G401 (cell line): ENCODE data around the gene INSC. TPM values are rescaled to one million over a fixed set of nuclear protein-coding genes. Genes with fewer than 3 reads are reported as not detected.

ENCODE experiments used
- DNase-seq: peaks from one replicate; pipeline ENCODE4 v3.0.0-alpha.2; 2015; ENCODE audit warnings: low spot score
- in situ Hi-C: cut with HindIII; loops from 2 replicates; pipeline ENCODE4 v1.10.0; 2016; ENCODE audit warnings: low sequenced_read_pairs, mixed read lengths
- total RNA-seq: library from RNA; depleted of rRNA; stranded (reverse); fragments of >200 nt; shearing (Covaris generic); gene quantifications from 2 replicates; pipeline ENCODE4 v1.2.3, GENCODE V29; 2014; rRNA removed

INSC gene
- total RNA-seq, 1 experiment from 2014 or later = not detected

- in situ Hi-C loops = no loop called here
Observed at GRCh38 chr11:15248749-15249148, 134.0 kb downstream of the INSC start.

GRCh38 chr11:15258433-15259165 lies 143.9 kb downstream of the INSC start:
- no peak for DNase-seq
- in situ Hi-C loops = no loop called here

More at GRCh38 chr11:15248749-15249148, 134.0 kb downstream of the INSC start:
- DNase-seq = no peak

- in situ Hi-C loops = no loop called here
Observed at GRCh38 chr11:15266999-15267398, 152.3 kb downstream of the INSC start.

GRCh38 chr11:15268598-15268997 lies 153.9 kb downstream of the INSC start:
- in situ Hi-C loops = no loop called here
- DNase-seq = no peak

More at GRCh38 chr11:15266999-15267398, 152.3 kb downstream of the INSC start:
- DNase-seq = no peak

GRCh38 chr11:15275141-15275540 lies 160.4 kb downstream of the INSC start:
- in situ Hi-C loops = no loop called here
- DNase-seq = no peak

GRCh38 chr11:15276621-15277020 lies 161.9 kb downstream of the INSC start:
- in situ Hi-C loops = no loop called here
- DNase-seq = peak; percentile 4

- DNase-seq = no peak
Observed at GRCh38 chr11:15278128-15278527, 163.4 kb downstream of the INSC start.

GRCh38 chr11:15280393-15280792 lies 165.7 kb downstream of the INSC start:
- in situ Hi-C loops = no loop called here

More at GRCh38 chr11:15278128-15278527, 163.4 kb downstream of the INSC start:
- in situ Hi-C loops = no loop called here

GRCh38 chr11:15282754-15283153 lies 168.0 kb downstream of the INSC start:
- in situ Hi-C loops = no loop called here
- DNase-seq = no peak

More at GRCh38 chr11:15280393-15280792, 165.7 kb downstream of the INSC start:
- no peak for DNase-seq

GRCh38 chr11:15286465-15286864 lies 171.7 kb downstream of the INSC start:
- in situ Hi-C loops = no loop called here
- DNase-seq = no peak

- in situ Hi-C loops = no loop called here
- no peak for DNase-seq
Observed at GRCh38 chr11:15288863-15289262, 174.1 kb downstream of the INSC start.

GRCh38 chr11:15289723-15290122 lies 175.0 kb downstream of the INSC start:
- in situ Hi-C loops = no loop called here
- DNase-seq = peak; percentile 9

GRCh38 chr11:15291885-15292284 lies 177.2 kb downstream of the INSC start:
- peak; percentile 13 for DNase-seq
- in situ Hi-C loops = no loop called here

- in situ Hi-C loops = no loop called here
- no peak for DNase-seq
Observed at GRCh38 chr11:15293975-15294620, 179.4 kb downstream of the INSC start.

- in situ Hi-C loops = no loop called here
- DNase-seq = no peak
Observed at GRCh38 chr11:15295695-15296094, 181.0 kb downstream of the INSC start.

Other genes with a start within 250 kb of the INSC start
- 9.7 and 26.9 TPM in 2 replicates for gene CYP2R1, start 222.7 kb upstream of the INSC start, total RNA-seq
- not detected in 2 replicates for gene CALCA, start 142.6 kb upstream of the INSC start, total RNA-seq
- gene CALCB, start 41.3 kb upstream of the INSC start, total RNA-seq = not detected in 2 replicates